Nephron progenitor cell (in vitro differentiated cells): Measurements from ENCODE around the gene BRAT1.

ENCODE experiments used
- DNase-seq: peaks from one replicate; pipeline ENCODE4 v3.0.0; 2021
- H3K27ac Mint-ChIP-seq: 2 replicates; pipeline ENCODE4 v1.8.0; 2021; ENCODE audit warnings: mild to moderate bottlenecking, moderate library complexity, mixed read lengths
- H3K27me3 Mint-ChIP-seq: 2 replicates; pipeline ENCODE4 v1.8.0; 2021; ENCODE audit warnings: mild to moderate bottlenecking, low read depth, mixed read lengths; ENCODE audit not compliant: poor library complexity
- H3K36me3 Mint-ChIP-seq: 2 replicates; pipeline ENCODE4 v1.8.0; 2021; ENCODE audit warnings: low read depth, mixed read lengths
- H3K4me1 Mint-ChIP-seq: 2 replicates; pipeline ENCODE4 v1.8.0; 2021; ENCODE audit warnings: mixed read lengths
- H3K4me3 Mint-ChIP-seq: 2 replicates; pipeline ENCODE4 v1.8.0; 2021; ENCODE audit warnings: mild to moderate bottlenecking, moderate library complexity, mixed read lengths
- H3K9me3 Mint-ChIP-seq: 2 replicates; pipeline ENCODE4 v1.8.0; 2021; ENCODE audit warnings: mild to moderate bottlenecking, moderate library complexity, mixed read lengths
- CTCF ChIP-seq: fragments of 200-600 bp; sonication (generic); IDR thresholded peaks from 2 replicates; pipeline ENCODE4 v1.5.0; 2021; ENCODE audit warnings: antibody characterized with exemption

BRAT1 gene

GRCh38 chr7:2555121-2556052, at the start of gene BRAT1:
BRAT1 (minus strand) TSS chr7:2555524; CDS start chr7:2554431, 1,093 bp downstream.
- Mint-ChIP-seq H3K4me3 (peak within 1 kb of the TSS; percentile 85), H3K27me3 (peaks cover 4% of the 10 kb centered on the region), H3K9me3 (no peaks in the 10 kb centered on the region), H3K4me1 (peaks cover 33% of the 10 kb centered on the region), H3K36me3 (peaks cover 22% of the 10 kb centered on the region), H3K27ac (peak within 1 kb of the TSS; percentile 99)
- DNase-seq = peak; percentile 99
- TF ChIP-seq CTCF = peak; percentile 38

- Mint-ChIP-seq H3K4me3 (no peak overlapping the region), H3K36me3 (peaks cover 13% of the 10 kb centered on the region), H3K9me3 (no peaks in the 10 kb centered on the region), H3K27me3 (no peaks in the 10 kb centered on the region), H3K4me1 (peaks cover 62% of the 10 kb centered on the region), H3K27ac (no peak overlapping the region)
- no peak for TF ChIP-seq CTCF
- no peak for DNase-seq
These were observed 49.4 kb upstream of the BRAT1 start for GRCh38 chr7:2604608-2605174.

- no peak overlapping the region for H3K27ac Mint-ChIP-seq
- no peak for TF ChIP-seq CTCF
- DNase-seq = no peak
- no peak overlapping the region for H3K4me3 Mint-ChIP-seq
- no peaks in the 10 kb centered on the region for H3K9me3 Mint-ChIP-seq
- H3K27me3 Mint-ChIP-seq = no peaks in the 10 kb centered on the region
- peaks cover 21% of the 10 kb centered on the region for H3K36me3 Mint-ChIP-seq
- H3K4me1 Mint-ChIP-seq = peaks cover 54% of the 10 kb centered on the region
These were observed 48.0 kb upstream of the BRAT1 start for GRCh38 chr7:2603044-2603965.

GRCh38 chr7:2602406-2603043, 47.2 kb upstream of the BRAT1 start:
- no peak for TF ChIP-seq CTCF
- Mint-ChIP-seq H3K4me1 (peaks cover 46% of the 10 kb centered on the region), H3K27me3 (peaks cover 2% of the 10 kb centered on the region), H3K36me3 (peaks cover 21% of the 10 kb centered on the region), H3K4me3 (no peak overlapping the region), H3K9me3 (no peaks in the 10 kb centered on the region), H3K27ac (no peak overlapping the region)
- no peak for DNase-seq

- Mint-ChIP-seq H3K4me3 (no peak overlapping the region), H3K27me3 (peaks cover 2% of the 10 kb centered on the region), H3K4me1 (peaks cover 40% of the 10 kb centered on the region), H3K36me3 (peaks cover 21% of the 10 kb centered on the region), H3K27ac (no peak overlapping the region), H3K9me3 (no peaks in the 10 kb centered on the region)
- no peak for DNase-seq
- TF ChIP-seq CTCF = no peak
These were observed 46.6 kb upstream of the BRAT1 start for GRCh38 chr7:2601907-2602306.
